K562 (cell line): ENCODE results near the gene CCDC137. TPM values are rescaled to one million over a fixed set of nuclear protein-coding genes. Genes with fewer than 3 reads are reported as not detected.

Source experiments
- IFI16 ChIP-seq: fragments of 250-450 bp; sonication (Bioruptor Pico); IDR thresholded peaks from 2 replicates; pipeline ENCODE4 v2.1.2; 2022; ENCODE audit warnings: mild to moderate bottlenecking, inconsistent platforms
- L3MBTL2 ChIP-seq: fragments of 450-650 bp; IDR thresholded peaks from 2 replicates; pipeline ENCODE4 v1.6.1; 2016; ENCODE audit warnings: mild to moderate bottlenecking, moderate library complexity
- NONO ChIP-seq, 2 experiments: fragments of 200-400 bp in 1 of 2; fragments of 450-650 bp in 1 of 2; formaldehyde crosslinking in 1 of 2; IDR thresholded peaks; 2 replicates each; pipeline ENCODE4 v1.6.1; 2017; ENCODE audit warnings: low read depth in 2 of 2, mild to moderate bottlenecking in 2 of 2, moderate library complexity in 2 of 2, low read length in 1 of 2
- PCBP1 ChIP-seq: fragments of 200-400 bp; formaldehyde crosslinking; IDR thresholded peaks from 2 replicates; pipeline ENCODE4 v1.6.1; 2018; ENCODE audit warnings: mild to moderate bottlenecking, low read depth, low read length; ENCODE audit not compliant: poor library complexity, severe bottlenecking
- RUNX1 ChIP-seq: sonication (generic); IDR thresholded peaks from 2 replicates; pipeline ENCODE4 v1.6.1; 2016; ENCODE audit warnings: antibody characterized with exemption, low read depth
- polyA plus RNA-seq, 8 experiments: library from polyadenylated mRNA; depleted of rRNA in 4 of 8; stranded (reverse) in 5 of 8; unstranded in 3 of 8; fragments of >200 nt; fragmentation: Nextera tagmentation in 2 of 8; fragmentation: Illumina TruSeq in 1 of 8; extraction: Ambion mirVana in 2 of 8; extraction: Trizol in 1 of 8; gene quantifications; 2 replicates each; pipeline versions ENCODE4 v1.2.1 to v1.2.3, GENCODE V29; 2011 to 2014; ENCODE audit warnings: inconsistent platforms in 1 of 8, missing spikeins in 1 of 8
- total RNA-seq, 7 experiments: library from RNA; depleted of rRNA in 6 of 7; stranded (reverse); fragments of >200 nt in 6 of 7; fragmentation: Illumina TruSeq in 2 of 7; extraction: Trizol in 2 of 7; gene quantifications; 2 replicates each; pipeline versions ENCODE4 v1.2.1 to v1.2.3, GENCODE V29; 2011 to 2021; ENCODE audit warnings: low replicate concordance in 1 of 7
- TF ChIP-seq, protein P1 (sequence below): fragments of 450-650 bp; IDR thresholded peaks from 2 replicates; pipeline ENCODE4 v1.6.1; 2017; ENCODE audit warnings: antibody characterized with exemption, mild to moderate bottlenecking
- TF ChIP-seq, protein P2 (sequence below): sonication (generic); formaldehyde crosslinking; IDR thresholded peaks from 2 replicates; pipeline ENCODE4 v1.8.1; 2023; ENCODE audit warnings: mild to moderate bottlenecking, missing genetic modification reagents
- TF ChIP-seq, protein P3 (sequence below): fragments of 450-650 bp; formaldehyde crosslinking; IDR thresholded peaks from 2 replicates; pipeline ENCODE4 v1.4.0; 2020; ENCODE audit warnings: mild to moderate bottlenecking, moderate library complexity
- TF ChIP-seq, protein P4 (sequence below), 2 experiments: fragments of 450-650 bp; IDR thresholded peaks; 2 replicates each; pipeline ENCODE4 v1.6.1; 2016; ENCODE audit warnings: mild to moderate bottlenecking in 2 of 2, borderline replicate concordance in 1 of 2, low read depth in 1 of 2, moderate library complexity in 1 of 2

Gene CCDC137
- total and polyA plus RNA-seq, 9 of the 15 experiments (the other 6 are each of a cell fraction or from before 2014, with no cell fraction given) = 2.3 to 68.1 (median 38.3) TPM

DNA sequence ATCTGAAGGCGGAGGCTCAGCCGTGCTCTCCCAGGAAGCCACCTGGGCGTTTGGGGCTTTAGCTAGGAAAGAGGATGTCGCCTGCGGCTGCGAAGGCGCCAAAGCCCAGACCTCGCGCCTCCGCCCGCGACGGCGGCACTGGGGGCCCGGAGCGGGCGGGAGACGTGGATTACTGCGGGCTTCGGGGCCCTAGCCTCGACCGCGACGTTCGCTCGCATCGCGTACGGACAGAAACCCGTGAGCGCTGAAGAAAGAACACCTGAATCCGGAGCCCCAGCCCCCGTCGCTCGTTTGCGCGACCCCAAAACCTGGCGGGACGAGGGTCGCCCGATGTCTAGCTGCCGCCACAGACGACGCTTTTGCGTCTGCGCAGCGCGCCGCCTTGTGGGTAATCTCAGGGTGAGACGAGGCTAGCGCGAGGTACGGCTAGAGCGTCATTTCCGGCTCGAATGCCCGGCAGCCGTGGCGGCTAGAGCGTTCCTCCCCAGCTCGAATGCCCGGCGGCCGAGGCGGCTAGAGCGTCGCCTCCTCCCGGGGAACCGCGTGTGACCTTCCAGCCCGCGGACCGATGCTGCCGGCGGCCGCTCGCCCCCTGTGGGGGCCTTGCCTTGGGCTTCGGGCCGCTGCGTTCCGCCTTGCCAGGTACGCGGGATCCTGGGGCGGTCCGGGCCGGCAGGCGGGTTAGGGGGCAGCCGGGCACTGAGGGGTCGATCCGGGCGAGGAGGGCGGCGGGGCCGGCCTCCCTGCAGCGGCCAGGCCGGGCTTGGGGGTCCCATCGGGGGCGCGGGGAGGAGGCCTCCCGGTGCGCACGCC lies 36.6 kb downstream of the CCDC137 start, which contains the start of gene MRPL12 (continued):
- TF ChIP-seq, protein P1, sequence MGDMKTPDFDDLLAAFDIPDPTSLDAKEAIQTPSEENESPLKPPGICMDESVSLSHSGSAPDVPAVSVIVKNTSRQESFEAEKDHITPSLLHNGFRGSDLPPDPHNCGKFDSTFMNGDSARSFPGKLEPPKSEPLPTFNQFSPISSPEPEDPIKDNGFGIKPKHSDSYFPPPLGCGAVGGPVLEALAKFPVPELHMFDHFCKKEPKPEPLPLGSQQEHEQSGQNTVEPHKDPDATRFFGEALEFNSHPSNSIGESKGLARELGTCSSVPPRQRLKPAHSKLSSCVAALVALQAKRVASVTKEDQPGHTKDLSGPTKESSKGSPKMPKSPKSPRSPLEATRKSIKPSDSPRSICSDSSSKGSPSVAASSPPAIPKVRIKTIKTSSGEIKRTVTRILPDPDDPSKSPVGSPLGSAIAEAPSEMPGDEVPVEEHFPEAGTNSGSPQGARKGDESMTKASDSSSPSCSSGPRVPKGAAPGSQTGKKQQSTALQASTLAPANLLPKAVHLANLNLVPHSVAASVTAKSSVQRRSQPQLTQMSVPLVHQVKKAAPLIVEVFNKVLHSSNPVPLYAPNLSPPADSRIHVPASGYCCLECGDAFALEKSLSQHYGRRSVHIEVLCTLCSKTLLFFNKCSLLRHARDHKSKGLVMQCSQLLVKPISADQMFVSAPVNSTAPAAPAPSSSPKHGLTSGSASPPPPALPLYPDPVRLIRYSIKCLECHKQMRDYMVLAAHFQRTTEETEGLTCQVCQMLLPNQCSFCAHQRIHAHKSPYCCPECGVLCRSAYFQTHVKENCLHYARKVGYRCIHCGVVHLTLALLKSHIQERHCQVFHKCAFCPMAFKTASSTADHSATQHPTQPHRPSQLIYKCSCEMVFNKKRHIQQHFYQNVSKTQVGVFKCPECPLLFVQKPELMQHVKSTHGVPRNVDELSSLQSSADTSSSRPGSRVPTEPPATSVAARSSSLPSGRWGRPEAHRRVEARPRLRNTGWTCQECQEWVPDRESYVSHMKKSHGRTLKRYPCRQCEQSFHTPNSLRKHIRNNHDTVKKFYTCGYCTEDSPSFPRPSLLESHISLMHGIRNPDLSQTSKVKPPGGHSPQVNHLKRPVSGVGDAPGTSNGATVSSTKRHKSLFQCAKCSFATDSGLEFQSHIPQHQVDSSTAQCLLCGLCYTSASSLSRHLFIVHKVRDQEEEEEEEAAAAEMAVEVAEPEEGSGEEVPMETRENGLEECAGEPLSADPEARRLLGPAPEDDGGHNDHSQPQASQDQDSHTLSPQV = peak; percentile 31; the same call in 1 of the 2 replicates
- TF ChIP-seq PCBP1 (peak; percentile 73), IFI16 (CRISPR knock-in tag) (no peak), L3MBTL2 (peak; percentile 94), RUNX1 (no peak), NONO (IDR thresholded peaks at IDR 0.05; ENCODE audit: low read depth in 2 of 2, low read length in 1 of 2) (peak; percentile 74 to 87; a peak in 3 of 4 replicates)
- TF ChIP-seq, protein P2, sequence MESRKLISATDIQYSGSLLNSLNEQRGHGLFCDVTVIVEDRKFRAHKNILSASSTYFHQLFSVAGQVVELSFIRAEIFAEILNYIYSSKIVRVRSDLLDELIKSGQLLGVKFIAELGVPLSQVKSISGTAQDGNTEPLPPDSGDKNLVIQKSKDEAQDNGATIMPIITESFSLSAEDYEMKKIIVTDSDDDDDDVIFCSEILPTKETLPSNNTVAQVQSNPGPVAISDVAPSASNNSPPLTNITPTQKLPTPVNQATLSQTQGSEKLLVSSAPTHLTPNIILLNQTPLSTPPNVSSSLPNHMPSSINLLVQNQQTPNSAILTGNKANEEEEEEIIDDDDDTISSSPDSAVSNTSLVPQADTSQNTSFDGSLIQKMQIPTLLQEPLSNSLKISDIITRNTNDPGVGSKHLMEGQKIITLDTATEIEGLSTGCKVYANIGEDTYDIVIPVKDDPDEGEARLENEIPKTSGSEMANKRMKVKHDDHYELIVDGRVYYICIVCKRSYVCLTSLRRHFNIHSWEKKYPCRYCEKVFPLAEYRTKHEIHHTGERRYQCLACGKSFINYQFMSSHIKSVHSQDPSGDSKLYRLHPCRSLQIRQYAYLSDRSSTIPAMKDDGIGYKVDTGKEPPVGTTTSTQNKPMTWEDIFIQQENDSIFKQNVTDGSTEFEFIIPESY (CRISPR knock-in tag) = peak; percentile 74
- TF ChIP-seq, protein P3, sequence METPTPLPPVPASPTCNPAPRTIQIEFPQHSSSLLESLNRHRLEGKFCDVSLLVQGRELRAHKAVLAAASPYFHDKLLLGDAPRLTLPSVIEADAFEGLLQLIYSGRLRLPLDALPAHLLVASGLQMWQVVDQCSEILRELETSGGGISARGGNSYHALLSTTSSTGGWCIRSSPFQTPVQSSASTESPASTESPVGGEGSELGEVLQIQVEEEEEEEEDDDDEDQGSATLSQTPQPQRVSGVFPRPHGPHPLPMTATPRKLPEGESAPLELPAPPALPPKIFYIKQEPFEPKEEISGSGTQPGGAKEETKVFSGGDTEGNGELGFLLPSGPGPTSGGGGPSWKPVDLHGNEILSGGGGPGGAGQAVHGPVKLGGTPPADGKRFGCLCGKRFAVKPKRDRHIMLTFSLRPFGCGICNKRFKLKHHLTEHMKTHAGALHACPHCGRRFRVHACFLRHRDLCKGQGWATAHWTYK = peak; percentile 73; the same call in 1 of the 2 replicates
- TF ChIP-seq, protein P4, sequence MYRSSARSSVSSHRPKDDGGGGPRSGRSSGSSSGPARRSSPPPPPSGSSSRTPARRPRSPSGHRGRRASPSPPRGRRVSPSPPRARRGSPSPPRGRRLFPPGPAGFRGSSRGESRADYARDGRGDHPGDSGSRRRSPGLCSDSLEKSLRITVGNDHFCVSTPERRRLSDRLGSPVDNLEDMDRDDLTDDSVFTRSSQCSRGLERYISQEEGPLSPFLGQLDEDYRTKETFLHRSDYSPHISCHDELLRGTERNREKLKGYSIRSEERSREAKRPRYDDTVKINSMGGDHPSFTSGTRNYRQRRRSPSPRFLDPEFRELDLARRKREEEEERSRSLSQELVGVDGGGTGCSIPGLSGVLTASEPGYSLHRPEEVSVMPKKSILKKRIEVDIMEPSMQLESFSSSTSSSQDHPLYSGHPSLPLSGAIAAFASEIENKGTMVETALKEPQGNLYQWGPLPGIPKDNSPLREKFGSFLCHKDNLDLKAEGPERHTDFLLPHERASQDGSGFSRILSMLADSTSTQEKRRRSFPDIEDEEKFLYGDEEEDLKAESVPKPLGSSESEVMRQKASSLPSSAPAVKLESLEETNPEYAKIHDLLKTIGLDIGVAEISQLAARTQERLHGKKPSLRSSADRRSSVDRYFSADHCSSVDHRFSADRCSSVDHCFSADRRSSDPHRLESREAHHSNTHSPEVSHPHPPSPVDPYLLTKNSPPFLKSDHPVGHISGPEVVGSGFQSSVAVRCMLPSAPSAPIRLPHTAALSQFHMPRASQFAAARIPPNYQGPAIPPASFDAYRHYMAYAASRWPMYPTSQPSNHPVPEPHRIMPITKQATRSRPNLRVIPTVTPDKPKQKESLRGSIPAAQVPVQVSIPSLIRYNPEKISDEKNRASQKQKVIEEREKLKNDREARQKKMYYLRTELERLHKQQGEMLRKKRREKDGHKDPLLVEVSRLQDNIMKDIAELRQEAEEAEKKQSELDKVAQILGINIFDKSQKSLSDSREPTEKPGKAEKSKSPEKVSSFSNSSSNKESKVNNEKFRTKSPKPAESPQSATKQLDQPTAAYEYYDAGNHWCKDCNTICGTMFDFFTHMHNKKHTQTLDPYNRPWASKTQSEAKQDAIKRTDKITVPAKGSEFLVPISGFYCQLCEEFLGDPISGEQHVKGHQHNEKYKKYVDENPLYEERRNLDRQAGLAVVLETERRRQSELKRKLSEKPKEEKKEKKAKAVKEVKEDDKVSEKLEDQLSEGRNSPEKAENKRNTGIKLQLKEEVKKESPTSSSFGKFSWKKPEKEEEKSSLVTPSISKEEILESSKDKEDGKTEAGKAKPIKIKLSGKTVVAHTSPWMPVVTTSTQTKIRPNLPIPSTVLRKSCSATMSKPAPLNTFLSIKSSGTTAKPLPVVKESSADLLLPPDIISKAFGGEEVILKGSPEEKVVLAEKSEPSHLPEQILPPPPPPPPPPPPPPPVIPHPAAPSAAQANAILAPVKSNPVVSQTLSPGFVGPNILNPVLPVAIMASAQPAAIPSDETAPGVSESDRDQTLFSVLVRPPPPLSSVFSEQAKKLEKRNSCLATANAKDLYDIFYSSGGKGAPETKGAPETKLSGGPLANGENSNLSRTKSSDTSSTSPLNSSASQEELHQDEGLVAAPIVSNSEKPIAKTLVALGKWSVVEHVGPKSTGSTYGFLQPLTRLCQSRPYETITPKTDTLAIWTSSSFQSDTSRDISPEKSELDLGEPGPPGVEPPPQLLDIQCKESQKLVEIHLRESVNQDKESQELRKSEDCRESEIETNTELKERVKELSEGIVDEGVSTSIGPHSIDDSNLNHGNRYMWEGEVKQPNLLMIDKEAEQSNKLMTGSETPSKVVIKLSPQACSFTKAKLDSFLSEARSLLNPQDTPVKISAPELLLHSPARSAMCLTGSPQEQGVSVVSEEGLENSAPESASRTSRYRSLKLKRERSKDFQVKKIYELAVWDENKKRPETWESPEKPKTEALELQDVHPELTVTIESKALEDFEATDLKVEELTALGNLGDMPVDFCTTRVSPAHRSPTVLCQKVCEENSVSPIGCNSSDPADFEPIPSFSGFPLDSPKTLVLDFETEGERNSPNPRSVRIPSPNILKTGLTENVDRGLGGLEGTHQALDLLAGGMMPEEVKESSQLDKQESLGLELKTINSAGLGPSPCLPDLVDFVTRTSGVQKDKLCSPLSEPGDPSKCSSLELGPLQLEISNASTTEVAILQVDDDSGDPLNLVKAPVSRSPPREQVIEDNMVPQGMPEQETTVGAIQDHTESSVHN (IDR thresholded peaks at IDR 0.05; ENCODE audit: borderline replicate concordance in 1 of 2, low read depth in 1 of 2) = no peak
